GM23338 (cell line): ENCODE results near the gene DNAJC16. TPM values are rescaled to one million over a fixed set of nuclear protein-coding genes. Genes with fewer than 3 reads are reported as not detected.

ENCODE experiments used
- ATAC-seq: fragments of 200-7000 bp; cut with Tn5 transposase; 3 replicates; pipeline ENCODE4 v1.9.1; 2020
- DNase-seq: peaks from one replicate; pipeline ENCODE4 v3.0.0-alpha.2; 2015; ENCODE audit warnings: low spot score
- H2AFZ ChIP-seq: fragments of 200-600 bp; sonication (generic); 2 replicates; pipeline ENCODE4 v1.8.0; 2016; ENCODE audit warnings: antibody characterized with exemption, mild to moderate bottlenecking, moderate library complexity
- H3F3A ChIP-seq: fragments of 200-600 bp; sonication (generic); replicated peaks from 2 replicates; pipeline ENCODE4 v1.8.0; 2017; ENCODE audit warnings: antibody characterized with exemption, mixed run types, low read depth
- H3K27ac ChIP-seq: fragments of 200-600 bp; sonication (generic); 2 replicates; pipeline ENCODE4 v1.6.1; 2016; ENCODE audit warnings: low read depth
- H3K27me3 ChIP-seq: fragments of 200-600 bp; sonication (generic); 2 replicates; pipeline ENCODE4 v1.8.0; 2016; ENCODE audit warnings: mild to moderate bottlenecking, mixed run types, moderate library complexity; ENCODE audit not compliant: insufficient read depth
- H3K36me3 ChIP-seq: fragments of 200-600 bp; sonication (generic); 2 replicates; pipeline ENCODE4 v1.8.0; 2016; ENCODE audit warnings: mild to moderate bottlenecking; ENCODE audit not compliant: insufficient read depth
- H3K4me1 ChIP-seq: fragments of 200-600 bp; sonication (generic); 2 replicates; pipeline ENCODE4 v1.8.0; 2016; ENCODE audit warnings: mild to moderate bottlenecking, moderate library complexity; ENCODE audit not compliant: insufficient read depth
- H3K4me2 ChIP-seq: fragments of 200-600 bp; sonication (generic); 2 replicates; pipeline ENCODE4 v1.7.1; 2017; ENCODE audit warnings: mixed run types
- H3K4me3 ChIP-seq: fragments of 200-600 bp; sonication (generic); 2 replicates; pipeline ENCODE4 v1.6.1; 2016; ENCODE audit warnings: mixed run types
- H3K79me2 ChIP-seq: fragments of 200-600 bp; sonication (generic); replicated peaks from 2 replicates; pipeline ENCODE4 v1.8.0; 2017; ENCODE audit warnings: mild to moderate bottlenecking; ENCODE audit not compliant: insufficient read depth
- H3K9me2 ChIP-seq: fragments of 200-600 bp; sonication (generic); 2 replicates; pipeline ENCODE4 v1.8.0; 2017; ENCODE audit not compliant: insufficient read depth
- H4K20me1 ChIP-seq: fragments of 200-600 bp; sonication (generic); replicated peaks from 2 replicates; pipeline ENCODE4 v1.8.0; 2017; ENCODE audit warnings: mild to moderate bottlenecking; ENCODE audit not compliant: insufficient read depth
- H3K27ac Mint-ChIP-seq: 2 replicates; pipeline ENCODE4 v1.8.0; 2020; ENCODE audit warnings: inconsistent platforms, mild to moderate bottlenecking, moderate library complexity, mixed read lengths
- H3K27me3 Mint-ChIP-seq: 3 replicates; pipeline ENCODE4 v1.8.0; 2022; ENCODE audit warnings: low read depth, mild to moderate bottlenecking, moderate library complexity, mixed read lengths, inconsistent platforms; ENCODE audit not compliant: insufficient read depth, poor library complexity
- H3K36me3 Mint-ChIP-seq: 3 replicates; pipeline ENCODE4 v1.8.0; 2021; ENCODE audit warnings: low read depth, mild to moderate bottlenecking, inconsistent platforms, moderate library complexity, mixed read lengths
- H3K4me1 Mint-ChIP-seq: 3 replicates; pipeline ENCODE4 v1.8.0; 2020; ENCODE audit warnings: mild to moderate bottlenecking, inconsistent platforms, mixed read lengths
- H3K4me3 Mint-ChIP-seq: 3 replicates; pipeline ENCODE4 v1.8.0; 2021; ENCODE audit warnings: moderate library complexity, mild to moderate bottlenecking, inconsistent platforms, mixed read lengths
- H3K9me3 Mint-ChIP-seq: 3 replicates; pipeline ENCODE4 v1.8.0; 2020; ENCODE audit warnings: moderate library complexity, mild to moderate bottlenecking, inconsistent platforms, mixed read lengths
- CREB1 ChIP-seq: fragments of 250-450 bp; sonication (Bioruptor Pico); IDR thresholded peaks from 2 replicates; pipeline ENCODE4 v1.5.0; 2020; ENCODE audit warnings: low read depth, mild to moderate bottlenecking, moderate library complexity
- EZH2 ChIP-seq: fragments of 200-600 bp; sonication (generic); IDR thresholded peaks from one replicate; pipeline ENCODE4 v1.8.0; 2017; ENCODE audit warnings: antibody characterized with exemption, mild to moderate bottlenecking, low read depth; ENCODE audit not compliant: unreplicated experiment
- EZH2phosphoT487 ChIP-seq: fragments of 200-600 bp; sonication (generic); IDR thresholded peaks from one replicate; pipeline ENCODE4 v1.8.1; 2018; ENCODE audit warnings: antibody characterized with exemption; ENCODE audit not compliant: unreplicated experiment
- JUNB ChIP-seq: IDR thresholded peaks from one replicate; pipeline ENCODE4 v1.6.1; 2016; ENCODE audit warnings: antibody characterized with exemption; ENCODE audit not compliant: unreplicated experiment
- NANOG ChIP-seq: IDR thresholded peaks from 2 replicates; pipeline ENCODE4 v1.6.1; 2016; ENCODE audit warnings: antibody characterized with exemption, borderline replicate concordance
- POLR2AphosphoS5 ChIP-seq: IDR thresholded peaks from 2 replicates; pipeline ENCODE4 v1.6.1; 2016; ENCODE audit warnings: antibody characterized with exemption, low read depth
- REST ChIP-seq: IDR thresholded peaks from one replicate; pipeline ENCODE4 v1.6.1; 2018; ENCODE audit warnings: antibody characterized with exemption; ENCODE audit not compliant: unreplicated experiment
- STAT1 ChIP-seq: IDR thresholded peaks from one replicate; pipeline ENCODE4 v1.6.1; 2016; ENCODE audit warnings: antibody characterized with exemption; ENCODE audit not compliant: unreplicated experiment
- ZNF114 ChIP-seq: fragments of 250-450 bp; sonication (Bioruptor Pico); IDR thresholded peaks from 2 replicates; pipeline ENCODE4 v1.5.0; 2020; ENCODE audit warnings: mild to moderate bottlenecking, moderate library complexity
- ZNF331 ChIP-seq: fragments of 250-450 bp; sonication (Bioruptor Pico); IDR thresholded peaks from 2 replicates; pipeline ENCODE4 v1.5.0; 2020; ENCODE audit warnings: low read depth, mild to moderate bottlenecking, moderate library complexity
- ZNF462 ChIP-seq: fragments of 250-450 bp; sonication (Bioruptor Pico); IDR thresholded peaks from 2 replicates; pipeline ENCODE4 v1.5.0; 2020; ENCODE audit warnings: mild to moderate bottlenecking, moderate library complexity
- polyA plus RNA-seq: library from polyadenylated mRNA; unstranded; fragments of >200 nt; fragmentation: Nextera tagmentation; extraction: Ambion mirVana; gene quantifications from 2 replicates; pipeline ENCODE4 v1.2.1, GENCODE V29; 2016
- total RNA-seq: library from RNA; depleted of rRNA; stranded (reverse); fragments of >200 nt; shearing (Covaris generic); gene quantifications from 2 replicates; pipeline ENCODE4 v1.2.3, GENCODE V29; 2014
- TF ChIP-seq, protein P1 (sequence below), 2 experiments: fragments of 200-600 bp in 1 of 2; sonication (generic) in 1 of 2; conservative IDR thresholded peaks; 2 replicates each; pipeline versions ENCODE4 v1.5.1 to v1.6.1; 2016 to 2017; ENCODE audit warnings: antibody characterized with exemption in 2 of 2, low read depth in 2 of 2, mild to moderate bottlenecking in 2 of 2, moderate library complexity in 1 of 2
- TF ChIP-seq, protein P2 (sequence below): IDR thresholded peaks from 2 replicates; pipeline ENCODE4 v1.6.1; 2016; ENCODE audit warnings: antibody characterized with exemption

DNAJC16 gene
- total and polyA plus RNA-seq, 2 experiments from 2014 or later = 6.3 to 18.0 TPM

- H3K4me2 ChIP-seq = no peak overlapping the region
- ATAC-seq (no peak), DNase-seq (no peak)
- H3K27ac Mint-ChIP-seq = no peak overlapping the region
- peaks cover 14% of the 10 kb centered on the region for H3K27me3 Mint-ChIP-seq
- no peaks in the 10 kb centered on the region for H3K79me2 ChIP-seq
- H3K9me3 Mint-ChIP-seq = peaks cover 8% of the 10 kb centered on the region; the same call in 2 of the 3 replicates
- H3K4me1 ChIP-seq = no peaks in the 10 kb centered on the region
- no peak overlapping the region for H2AFZ ChIP-seq
- peaks cover 7% of the 10 kb centered on the region; the same call in 1 of the 2 replicates for H3F3A ChIP-seq
- no peak overlapping the region for H3K4me3 ChIP-seq
- no peak for TF ChIP-seq ZNF331 (CRISPR knock-in tag)
- no peak for TF ChIP-seq REST
- TF ChIP-seq POLR2AphosphoS5 = no peak
- TF ChIP-seq JUNB = no peak
- no peak for TF ChIP-seq NANOG
- TF ChIP-seq ZNF462 (CRISPR knock-in tag) = no peak
- no peak for TF ChIP-seq CREB1
- TF ChIP-seq, protein P1, sequence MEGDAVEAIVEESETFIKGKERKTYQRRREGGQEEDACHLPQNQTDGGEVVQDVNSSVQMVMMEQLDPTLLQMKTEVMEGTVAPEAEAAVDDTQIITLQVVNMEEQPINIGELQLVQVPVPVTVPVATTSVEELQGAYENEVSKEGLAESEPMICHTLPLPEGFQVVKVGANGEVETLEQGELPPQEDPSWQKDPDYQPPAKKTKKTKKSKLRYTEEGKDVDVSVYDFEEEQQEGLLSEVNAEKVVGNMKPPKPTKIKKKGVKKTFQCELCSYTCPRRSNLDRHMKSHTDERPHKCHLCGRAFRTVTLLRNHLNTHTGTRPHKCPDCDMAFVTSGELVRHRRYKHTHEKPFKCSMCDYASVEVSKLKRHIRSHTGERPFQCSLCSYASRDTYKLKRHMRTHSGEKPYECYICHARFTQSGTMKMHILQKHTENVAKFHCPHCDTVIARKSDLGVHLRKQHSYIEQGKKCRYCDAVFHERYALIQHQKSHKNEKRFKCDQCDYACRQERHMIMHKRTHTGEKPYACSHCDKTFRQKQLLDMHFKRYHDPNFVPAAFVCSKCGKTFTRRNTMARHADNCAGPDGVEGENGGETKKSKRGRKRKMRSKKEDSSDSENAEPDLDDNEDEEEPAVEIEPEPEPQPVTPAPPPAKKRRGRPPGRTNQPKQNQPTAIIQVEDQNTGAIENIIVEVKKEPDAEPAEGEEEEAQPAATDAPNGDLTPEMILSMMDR (conservative IDR thresholded peaks at IDR 0.05; ENCODE audit: low read depth in 2 of 2) = no peak
- TF ChIP-seq, protein P2, sequence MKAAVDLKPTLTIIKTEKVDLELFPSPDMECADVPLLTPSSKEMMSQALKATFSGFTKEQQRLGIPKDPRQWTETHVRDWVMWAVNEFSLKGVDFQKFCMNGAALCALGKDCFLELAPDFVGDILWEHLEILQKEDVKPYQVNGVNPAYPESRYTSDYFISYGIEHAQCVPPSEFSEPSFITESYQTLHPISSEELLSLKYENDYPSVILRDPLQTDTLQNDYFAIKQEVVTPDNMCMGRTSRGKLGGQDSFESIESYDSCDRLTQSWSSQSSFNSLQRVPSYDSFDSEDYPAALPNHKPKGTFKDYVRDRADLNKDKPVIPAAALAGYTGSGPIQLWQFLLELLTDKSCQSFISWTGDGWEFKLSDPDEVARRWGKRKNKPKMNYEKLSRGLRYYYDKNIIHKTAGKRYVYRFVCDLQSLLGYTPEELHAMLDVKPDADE = no peak
- no peak for TF ChIP-seq STAT1
- TF ChIP-seq EZH2 = no peak
- TF ChIP-seq ZNF114 (CRISPR knock-in tag) = no peak
- no peak for TF ChIP-seq EZH2phosphoT487
- no peaks in the 10 kb centered on the region for H4K20me1 ChIP-seq
- H3K4me3 Mint-ChIP-seq = no peak overlapping the region
- peaks cover 10% of the 10 kb centered on the region; the same call in 1 of the 2 replicates for H3K27me3 ChIP-seq
- peaks cover 5% of the 10 kb centered on the region; the same call in 1 of the 2 replicates for H3K9me2 ChIP-seq
- H3K4me1 Mint-ChIP-seq = peaks cover 2% of the 10 kb centered on the region; the same call in 1 of the 3 replicates
- no peak overlapping the region for H3K27ac ChIP-seq
- no peaks in the 10 kb centered on the region for H3K36me3 ChIP-seq
- H3K36me3 Mint-ChIP-seq = no peaks in the 10 kb centered on the region
Measured at GRCh38 chr1:15605398-15606383, 79.0 kb downstream of the DNAJC16 start.
